H1 (cell line): ENCODE data around the gene UBTD1. TPM values are rescaled to one million over a fixed set of nuclear protein-coding genes. Genes with fewer than 3 reads are reported as not detected.

Experiments
- ASH2L ChIP-seq: fragments of 200-600, 300-600 bp; sonication (generic); IDR thresholded peaks from one replicate; pipeline ENCODE4 v1.7.1; 2017; ENCODE audit warnings: low read length
- CBX8 ChIP-seq: fragments of 300-800, 300-1000 bp; sonication (generic); IDR thresholded peaks from 2 replicates; pipeline ENCODE4 v1.7.1; 2016; ENCODE audit warnings: low read depth, low read length, borderline replicate concordance
- CEBPB ChIP-seq: IDR thresholded peaks from 2 replicates; pipeline ENCODE4 v1.6.1; 2012; ENCODE audit warnings: low read depth, low read length
- CHD2 ChIP-seq: IDR thresholded peaks from 2 replicates; pipeline ENCODE4 v1.6.1; 2012; ENCODE audit warnings: low read length, improper control_type of control experiment
- HDAC6 ChIP-seq: IDR thresholded peaks from one replicate; pipeline ENCODE4 v1.7.1; 2012; ENCODE audit warnings: low read depth, mild to moderate bottlenecking, inconsistent platforms, low read length, moderate library complexity
- JUN ChIP-seq: IDR thresholded peaks from 2 replicates; pipeline ENCODE4 v1.6.1; 2011; ENCODE audit warnings: low read depth, mild to moderate bottlenecking, improper control_type of control experiment, low read length
- KDM4A ChIP-seq: IDR thresholded peaks from one replicate; pipeline ENCODE4 v1.7.1; 2012; ENCODE audit warnings: low read depth, mild to moderate bottlenecking, moderate library complexity, low read length, inconsistent platforms; ENCODE audit not compliant: severe bottlenecking
- POLR2A ChIP-seq, 2 experiments: IDR thresholded peaks; 1 replicate in 1 of 2; 2 replicates in 1 of 2; pipeline ENCODE4 v1.6.1; 2011; ENCODE audit warnings: low read depth in 2 of 2, low read length in 2 of 2, mild to moderate bottlenecking in 2 of 2; ENCODE audit errors: control extremely low read depth in 1 of 2
- POU5F1 ChIP-seq: IDR thresholded peaks from 2 replicates; pipeline ENCODE4 v1.6.1; 2011; ENCODE audit warnings: low read depth, mild to moderate bottlenecking, low read length, moderate library complexity
- RAD21 ChIP-seq, 2 experiments: IDR thresholded peaks in 1 of 2; conservative IDR thresholded peaks in 1 of 2; 2 replicates each; pipeline ENCODE4 v1.6.1; 2011; ENCODE audit warnings: low read depth in 2 of 2, low read length in 2 of 2, improper control_type of control experiment in 1 of 2, inconsistent platforms in 1 of 2, mild to moderate bottlenecking in 1 of 2, moderate library complexity in 1 of 2
- SIRT6 ChIP-seq: IDR thresholded peaks from one replicate; pipeline ENCODE4 v1.7.1; 2012; ENCODE audit warnings: low read length, inconsistent platforms
- SP2 ChIP-seq: IDR thresholded peaks from 2 replicates; pipeline ENCODE4 v1.6.1; 2012; ENCODE audit warnings: mild to moderate bottlenecking, low read length, inconsistent platforms
- SP4 ChIP-seq: IDR thresholded peaks from 2 replicates; pipeline ENCODE4 v1.6.1; 2012; ENCODE audit warnings: low read length, inconsistent platforms
- polyA plus RNA-seq, 7 experiments: library from polyadenylated mRNA; depleted of rRNA in 3 of 7; stranded (reverse) in 5 of 7; unstranded in 2 of 7; fragments of >200 nt in 5 of 7; fragments of 200-250 nt in 2 of 7; gene quantifications; 1 replicate in 5 of 7; 2 replicates in 1 of 7; 4 replicates in 1 of 7; pipeline versions ENCODE4 v1.2.1 to v1.2.3, GENCODE V29; 2011 to 2013; ENCODE audit warnings: missing spikeins in 2 of 7, mixed read lengths in 2 of 7
- total RNA-seq: library from RNA; stranded (reverse); fragmentation: NEBNext Ultra II Directional; extraction: Animal tissue kit (Norgen Biotek cat#: 25700); gene quantifications from 2 replicates; pipeline ENCODE4 v1.2.1, GENCODE V29; 2021
- TF ChIP-seq, protein P1 (sequence below): fragments of 300-600 bp; sonication (generic); IDR thresholded peaks from 2 replicates; pipeline ENCODE4 v1.7.1; 2012; ENCODE audit warnings: low read length, moderate library complexity, mild to moderate bottlenecking, inconsistent platforms; ENCODE audit not compliant: insufficient replicate concordance

Gene UBTD1
- total and polyA plus RNA-seq, 2 of the 8 experiments (the other 6 are each of a cell fraction or from before 2014, with no cell fraction given): 22.3 to 36.2 TPM

GRCh38 chr10:97502916-97503315 is 4.2 kb downstream of the UBTD1 start (continued):
- TF ChIP-seq, protein P1, sequence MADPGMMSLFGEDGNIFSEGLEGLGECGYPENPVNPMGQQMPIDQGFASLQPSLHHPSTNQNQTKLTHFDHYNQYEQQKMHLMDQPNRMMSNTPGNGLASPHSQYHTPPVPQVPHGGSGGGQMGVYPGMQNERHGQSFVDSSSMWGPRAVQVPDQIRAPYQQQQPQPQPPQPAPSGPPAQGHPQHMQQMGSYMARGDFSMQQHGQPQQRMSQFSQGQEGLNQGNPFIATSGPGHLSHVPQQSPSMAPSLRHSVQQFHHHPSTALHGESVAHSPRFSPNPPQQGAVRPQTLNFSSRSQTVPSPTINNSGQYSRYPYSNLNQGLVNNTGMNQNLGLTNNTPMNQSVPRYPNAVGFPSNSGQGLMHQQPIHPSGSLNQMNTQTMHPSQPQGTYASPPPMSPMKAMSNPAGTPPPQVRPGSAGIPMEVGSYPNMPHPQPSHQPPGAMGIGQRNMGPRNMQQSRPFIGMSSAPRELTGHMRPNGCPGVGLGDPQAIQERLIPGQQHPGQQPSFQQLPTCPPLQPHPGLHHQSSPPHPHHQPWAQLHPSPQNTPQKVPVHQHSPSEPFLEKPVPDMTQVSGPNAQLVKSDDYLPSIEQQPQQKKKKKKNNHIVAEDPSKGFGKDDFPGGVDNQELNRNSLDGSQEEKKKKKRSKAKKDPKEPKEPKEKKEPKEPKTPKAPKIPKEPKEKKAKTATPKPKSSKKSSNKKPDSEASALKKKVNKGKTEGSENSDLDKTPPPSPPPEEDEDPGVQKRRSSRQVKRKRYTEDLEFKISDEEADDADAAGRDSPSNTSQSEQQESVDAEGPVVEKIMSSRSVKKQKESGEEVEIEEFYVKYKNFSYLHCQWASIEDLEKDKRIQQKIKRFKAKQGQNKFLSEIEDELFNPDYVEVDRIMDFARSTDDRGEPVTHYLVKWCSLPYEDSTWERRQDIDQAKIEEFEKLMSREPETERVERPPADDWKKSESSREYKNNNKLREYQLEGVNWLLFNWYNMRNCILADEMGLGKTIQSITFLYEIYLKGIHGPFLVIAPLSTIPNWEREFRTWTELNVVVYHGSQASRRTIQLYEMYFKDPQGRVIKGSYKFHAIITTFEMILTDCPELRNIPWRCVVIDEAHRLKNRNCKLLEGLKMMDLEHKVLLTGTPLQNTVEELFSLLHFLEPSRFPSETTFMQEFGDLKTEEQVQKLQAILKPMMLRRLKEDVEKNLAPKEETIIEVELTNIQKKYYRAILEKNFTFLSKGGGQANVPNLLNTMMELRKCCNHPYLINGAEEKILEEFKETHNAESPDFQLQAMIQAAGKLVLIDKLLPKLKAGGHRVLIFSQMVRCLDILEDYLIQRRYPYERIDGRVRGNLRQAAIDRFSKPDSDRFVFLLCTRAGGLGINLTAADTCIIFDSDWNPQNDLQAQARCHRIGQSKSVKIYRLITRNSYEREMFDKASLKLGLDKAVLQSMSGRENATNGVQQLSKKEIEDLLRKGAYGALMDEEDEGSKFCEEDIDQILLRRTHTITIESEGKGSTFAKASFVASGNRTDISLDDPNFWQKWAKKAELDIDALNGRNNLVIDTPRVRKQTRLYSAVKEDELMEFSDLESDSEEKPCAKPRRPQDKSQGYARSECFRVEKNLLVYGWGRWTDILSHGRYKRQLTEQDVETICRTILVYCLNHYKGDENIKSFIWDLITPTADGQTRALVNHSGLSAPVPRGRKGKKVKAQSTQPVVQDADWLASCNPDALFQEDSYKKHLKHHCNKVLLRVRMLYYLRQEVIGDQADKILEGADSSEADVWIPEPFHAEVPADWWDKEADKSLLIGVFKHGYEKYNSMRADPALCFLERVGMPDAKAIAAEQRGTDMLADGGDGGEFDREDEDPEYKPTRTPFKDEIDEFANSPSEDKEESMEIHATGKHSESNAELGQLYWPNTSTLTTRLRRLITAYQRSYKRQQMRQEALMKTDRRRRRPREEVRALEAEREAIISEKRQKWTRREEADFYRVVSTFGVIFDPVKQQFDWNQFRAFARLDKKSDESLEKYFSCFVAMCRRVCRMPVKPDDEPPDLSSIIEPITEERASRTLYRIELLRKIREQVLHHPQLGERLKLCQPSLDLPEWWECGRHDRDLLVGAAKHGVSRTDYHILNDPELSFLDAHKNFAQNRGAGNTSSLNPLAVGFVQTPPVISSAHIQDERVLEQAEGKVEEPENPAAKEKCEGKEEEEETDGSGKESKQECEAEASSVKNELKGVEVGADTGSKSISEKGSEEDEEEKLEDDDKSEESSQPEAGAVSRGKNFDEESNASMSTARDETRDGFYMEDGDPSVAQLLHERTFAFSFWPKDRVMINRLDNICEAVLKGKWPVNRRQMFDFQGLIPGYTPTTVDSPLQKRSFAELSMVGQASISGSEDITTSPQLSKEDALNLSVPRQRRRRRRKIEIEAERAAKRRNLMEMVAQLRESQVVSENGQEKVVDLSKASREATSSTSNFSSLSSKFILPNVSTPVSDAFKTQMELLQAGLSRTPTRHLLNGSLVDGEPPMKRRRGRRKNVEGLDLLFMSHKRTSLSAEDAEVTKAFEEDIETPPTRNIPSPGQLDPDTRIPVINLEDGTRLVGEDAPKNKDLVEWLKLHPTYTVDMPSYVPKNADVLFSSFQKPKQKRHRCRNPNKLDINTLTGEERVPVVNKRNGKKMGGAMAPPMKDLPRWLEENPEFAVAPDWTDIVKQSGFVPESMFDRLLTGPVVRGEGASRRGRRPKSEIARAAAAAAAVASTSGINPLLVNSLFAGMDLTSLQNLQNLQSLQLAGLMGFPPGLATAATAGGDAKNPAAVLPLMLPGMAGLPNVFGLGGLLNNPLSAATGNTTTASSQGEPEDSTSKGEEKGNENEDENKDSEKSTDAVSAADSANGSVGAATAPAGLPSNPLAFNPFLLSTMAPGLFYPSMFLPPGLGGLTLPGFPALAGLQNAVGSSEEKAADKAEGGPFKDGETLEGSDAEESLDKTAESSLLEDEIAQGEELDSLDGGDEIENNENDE: no peak
- TF ChIP-seq KDM4A (no peak), CEBPB (no peak), JUN (no peak), POU5F1 (no peak), SP4 (no peak), SIRT6 (no peak), HDAC6 (no peak), CBX8 (no peak), CHD2 (no peak), SP2 (no peak), RAD21 (IDR thresholded peaks at IDR 0.05 in 1 of 2, conservative IDR thresholded peaks at IDR 0.05 in 1 of 2; ENCODE audit: low read depth in 2 of 2, low read length in 2 of 2) (no peak), POLR2A (IDR thresholded peaks at IDR 0.05; ENCODE audit: control extremely low read depth in 1 of 2, low read depth in 2 of 2, low read length in 2 of 2) (no peak), ASH2L (no peak)
